ENCODE results near the gene SLC35E4. TPM values are rescaled to one million over a fixed set of nuclear protein-coding genes. Genes with fewer than 3 reads are reported as not detected.
"Not testable (repeated sequence)": the region's sequence is repeated elsewhere in the genome, so short reads cannot be mapped to it uniquely, and the experiment has no call there.

SLC35E4 gene
- total and polyA plus RNA-seq, 2 donors from 2014 or later = 1.8 to 3.2 TPM

- intact Hi-C loops (cut with DNase I) = no loop called here
- FAIRE-seq = no peak
Measured at GRCh38 chr22:30617819-30618218, 17.8 kb upstream of the SLC35E4 start.

GRCh38 chr22:30619909-30620308 is 15.7 kb upstream of the SLC35E4 start:
- not testable (repeated sequence) for H3K4me3 ChIP-seq (ENCODE audit: low read length in 3 of 3); H3K9ac ChIP-seq (ENCODE audit: low read length in 3 of 3); H3K27ac ChIP-seq (ENCODE audit: low read depth in 2 of 2, low read length in 2 of 2); DNase-seq; H3K4me1 ChIP-seq (ENCODE audit: control insufficient read depth in 2 of 3, insufficient read depth in 2 of 3, low read depth in 1 of 3, low read length in 3 of 3); H3K9me3 ChIP-seq (ENCODE audit: control insufficient read depth in 2 of 3, insufficient read depth in 1 of 3, low read length in 3 of 3); H3K27me3 ChIP-seq (ENCODE audit: control insufficient read depth, insufficient read depth, low read length); FAIRE-seq
- peaks cover 2 to 18% (median 9%) of the 10 kb centered on the region in 3 donors for H3K36me3 ChIP-seq (ENCODE audit: control insufficient read depth in 2 of 3, insufficient read depth in 3 of 3, low read length in 3 of 3)
- intact Hi-C loops (cut with DNase I) = loop anchor here (10.0 kb wide), 1 partner anchor 135 kb away; no protein-coding TSS in a partner anchor

More at GRCh38 chr22:30617819-30618218, 17.8 kb upstream of the SLC35E4 start:
- no peak overlapping the region for H3K4me3 ChIP-seq (ENCODE audit: low read length in 3 of 3)
- H3K27ac ChIP-seq (ENCODE audit: low read depth in 2 of 2, low read length in 2 of 2) = no peak overlapping the region
- H3K9me3 ChIP-seq (ENCODE audit: control insufficient read depth in 2 of 3, insufficient read depth in 1 of 3, low read length in 3 of 3) = no peaks in the 10 kb centered on the region
- TF ChIP-seq CTCF (IDR thresholded peaks at IDR 0.05; ENCODE audit: borderline replicate concordance, extremely low read depth, insufficient read depth) = no peak
- no peak overlapping the region for H3K9ac ChIP-seq (ENCODE audit: low read length in 3 of 3)
- peaks cover 2 to 24% (median 19%) of the 10 kb centered on the region in 3 donors for H3K36me3 ChIP-seq (ENCODE audit: control insufficient read depth in 2 of 3, insufficient read depth in 3 of 3, low read length in 3 of 3)
- DNase-seq = no peak
- no peaks in the 10 kb centered on the region for H3K27me3 ChIP-seq (ENCODE audit: control insufficient read depth, insufficient read depth, low read length)
- H3K4me1 ChIP-seq (ENCODE audit: control insufficient read depth in 2 of 3, insufficient read depth in 2 of 3, low read depth in 1 of 3, low read length in 3 of 3) = no peaks in the 10 kb centered on the region

DNA sequence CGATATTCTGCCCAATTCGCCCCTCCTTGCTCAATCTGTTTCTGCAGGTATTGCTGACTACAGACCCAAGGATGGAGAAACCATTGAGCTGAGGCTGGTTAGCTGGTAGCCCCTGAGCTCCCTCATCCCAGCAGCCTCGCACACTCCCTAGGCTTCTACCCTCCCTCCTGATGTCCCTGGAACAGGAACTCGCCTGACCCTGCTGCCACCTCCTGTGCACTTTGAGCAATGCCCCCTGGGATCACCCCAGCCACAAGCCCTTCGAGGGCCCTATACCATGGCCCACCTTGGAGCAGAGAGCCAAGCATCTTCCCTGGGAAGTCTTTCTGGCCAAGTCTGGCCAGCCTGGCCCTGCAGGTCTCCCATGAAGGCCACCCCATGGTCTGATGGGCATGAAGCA is 9.2 kb upstream of the SLC35E4 start:
- Histone ChIP-seq H3K4me1 (ENCODE audit: control insufficient read depth in 2 of 3, insufficient read depth in 2 of 3, low read depth in 1 of 3, low read length in 3 of 3) (no peaks in the 10 kb centered on the region), H3K27ac (ENCODE audit: low read depth in 2 of 2, low read length in 2 of 2) (no peak overlapping the region), H3K4me3 (ENCODE audit: low read length in 3 of 3) (no peak overlapping the region), H3K9ac (ENCODE audit: low read length in 3 of 3) (no peak overlapping the region), H3K36me3 (ENCODE audit: control insufficient read depth in 2 of 3, insufficient read depth in 3 of 3, low read length in 3 of 3) (peaks cover 0 to 6% (median 0%) of the 10 kb centered on the region in 3 donors), H3K27me3 (ENCODE audit: control insufficient read depth, insufficient read depth, low read length) (no peaks in the 10 kb centered on the region), H3K9me3 (ENCODE audit: control insufficient read depth in 2 of 3, insufficient read depth in 1 of 3, low read length in 3 of 3) (no peaks in the 10 kb centered on the region)
- intact Hi-C loops (cut with DNase I) = loop anchor here (10.0 kb wide), 1 partner anchor 128 kb away; no protein-coding TSS in a partner anchor
- FAIRE-seq = no peak
- TF ChIP-seq CTCF (IDR thresholded peaks at IDR 0.05; ENCODE audit: borderline replicate concordance, extremely low read depth, insufficient read depth) = no peak
- no peak for DNase-seq

DNA sequence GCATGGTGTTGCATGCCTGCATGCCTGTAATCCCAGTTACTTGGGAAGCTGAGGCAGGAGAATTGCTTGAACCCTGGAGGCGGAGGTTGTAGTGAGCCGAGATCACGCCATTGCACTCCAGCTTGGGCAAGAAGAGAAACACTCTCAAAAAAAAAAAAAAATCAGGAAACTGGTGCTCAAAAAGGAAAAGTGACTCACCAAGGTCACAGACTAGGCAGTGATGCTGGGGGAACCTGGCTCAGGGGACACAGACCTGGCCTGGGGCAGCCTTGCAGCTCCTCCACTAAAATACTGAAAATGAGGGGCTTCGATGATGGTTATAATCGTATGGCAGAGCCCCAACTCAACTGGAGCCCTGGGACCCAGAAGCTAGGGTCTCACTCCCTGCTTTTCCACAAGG is 8.1 kb upstream of the SLC35E4 start:
- H3K9ac ChIP-seq (ENCODE audit: low read length in 3 of 3) = no peak overlapping the region
- intact Hi-C loops (cut with DNase I) = loop anchor here (10.0 kb wide), 1 partner anchor 127 kb away; no protein-coding TSS in a partner anchor
- no peak overlapping the region for H3K27ac ChIP-seq (ENCODE audit: low read depth in 2 of 2, low read length in 2 of 2)
- no peak for TF ChIP-seq CTCF (IDR thresholded peaks at IDR 0.05; ENCODE audit: borderline replicate concordance, extremely low read depth, insufficient read depth)
- H3K4me3 ChIP-seq (ENCODE audit: low read length in 3 of 3) = no peak overlapping the region
- H3K9me3 ChIP-seq (ENCODE audit: control insufficient read depth in 2 of 3, insufficient read depth in 1 of 3, low read length in 3 of 3) = no peaks in the 10 kb centered on the region
- H3K36me3 ChIP-seq (ENCODE audit: control insufficient read depth in 2 of 3, insufficient read depth in 3 of 3, low read length in 3 of 3) = peaks cover 0 to 4% (median 0%) of the 10 kb centered on the region in 3 donors
- FAIRE-seq (no peak), DNase-seq (no peak)
- no peaks in the 10 kb centered on the region for H3K4me1 ChIP-seq (ENCODE audit: control insufficient read depth in 2 of 3, insufficient read depth in 2 of 3, low read depth in 1 of 3, low read length in 3 of 3)
- no peaks in the 10 kb centered on the region for H3K27me3 ChIP-seq (ENCODE audit: control insufficient read depth, insufficient read depth, low read length)
